Parathyroid adenoma (tissue), 2 donors: Measurements from ENCODE around the gene NPR1.
A peak's percentile ranks its signal among the peaks of the same experiment; 100 is the strongest.

Experiments
- H2AFZ ChIP-seq: fragments of 300-600 bp; sonication (generic); one replicate; pipeline ENCODE4 v1.7.0; 2017; ENCODE audit warnings: antibody characterized with exemption, mild to moderate bottlenecking
- H3K27ac ChIP-seq: fragments of 300-600 bp; sonication (generic); one replicate; pipeline ENCODE4 v1.7.0; 2017
- H3K27me3 ChIP-seq: fragments of 300-600 bp; sonication (generic); one replicate; pipeline ENCODE4 v1.7.0; 2017; ENCODE audit warnings: low read length; ENCODE audit not compliant: control insufficient read depth, insufficient read depth
- H3K36me3 ChIP-seq: fragments of 300-600 bp; sonication (generic); one replicate; pipeline ENCODE4 v1.7.0; 2017; ENCODE audit warnings: low read length; ENCODE audit not compliant: control insufficient read depth, insufficient read depth
- H3K4me1 ChIP-seq: fragments of 300-600 bp; sonication (generic); one replicate; pipeline ENCODE4 v1.7.0; 2017; ENCODE audit warnings: control low read depth
- H3K4me2 ChIP-seq: fragments of 300-600 bp; sonication (generic); one replicate; pipeline ENCODE4 v1.7.0; 2017; ENCODE audit warnings: low read length
- H3K4me3 ChIP-seq: fragments of 300-600 bp; sonication (generic); one replicate; pipeline ENCODE4 v1.7.0; 2017; ENCODE audit warnings: low read depth, low read length
- H3K79me2 ChIP-seq: fragments of 300-600 bp; sonication (generic); one replicate; pipeline ENCODE4 v1.7.0; 2017; ENCODE audit warnings: control low read depth
- H3K9ac ChIP-seq: fragments of 300-600 bp; sonication (generic); one replicate; pipeline ENCODE4 v1.7.0; 2017; ENCODE audit warnings: mild to moderate bottlenecking
- H3K9me3 ChIP-seq: fragments of 300-600 bp; sonication (generic); one replicate; pipeline ENCODE4 v1.7.0; 2017; ENCODE audit warnings: low read length; ENCODE audit not compliant: control insufficient read depth
- CTCF ChIP-seq: fragments of 300-600 bp; sonication (generic); IDR thresholded peaks from one replicate; pipeline ENCODE4 v1.7.0; 2017; ENCODE audit warnings: antibody characterized with exemption, mild to moderate bottlenecking
- donor health status: primary hyperparathyroidism.

Gene NPR1

GRCh38 chr1:153688276-153688675, 9.8 kb downstream of the NPR1 start:
- Histone ChIP-seq H3K36me3 (no peaks in the 10 kb centered on the region), H3K27ac (no peak overlapping the region), H3K9ac (no peak overlapping the region), H3K27me3 (no peaks in the 10 kb centered on the region), H2AFZ (no peak overlapping the region), H3K4me2 (no peak overlapping the region), H3K4me3 (no peak overlapping the region), H3K4me1 (no peaks in the 10 kb centered on the region), H3K9me3 (no peaks in the 10 kb centered on the region), H3K79me2 (no peaks in the 10 kb centered on the region)
- no peak for TF ChIP-seq CTCF

DNA sequence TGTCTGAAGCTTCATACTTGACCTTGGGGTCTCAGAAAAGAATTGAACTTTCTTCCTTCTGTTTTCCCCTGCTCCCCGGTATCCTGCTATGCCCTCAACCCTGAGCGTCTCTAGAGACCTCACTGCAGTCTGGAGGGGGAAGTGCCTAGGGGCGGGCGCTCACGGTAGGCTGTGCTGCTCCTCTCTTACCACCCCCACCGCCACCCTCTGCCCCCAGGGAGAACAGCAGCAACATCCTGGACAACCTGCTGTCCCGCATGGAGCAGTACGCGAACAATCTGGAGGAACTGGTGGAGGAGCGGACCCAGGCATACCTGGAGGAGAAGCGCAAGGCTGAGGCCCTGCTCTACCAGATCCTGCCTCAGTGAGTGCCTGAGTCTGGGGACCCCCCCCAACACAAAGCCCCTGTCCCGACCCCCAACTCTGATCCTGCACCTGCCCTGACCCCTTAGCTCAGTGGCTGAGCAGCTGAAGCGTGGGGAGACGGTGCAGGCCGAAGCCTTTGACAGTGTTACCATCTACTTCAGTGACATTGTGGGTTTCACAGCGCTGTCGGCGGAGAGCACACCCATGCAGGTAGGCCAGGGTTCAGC, 10.3 kb downstream of the NPR1 start:
- Histone ChIP-seq H2AFZ (no peak overlapping the region), H3K36me3 (no peaks in the 10 kb centered on the region), H3K9ac (no peak overlapping the region), H3K27ac (no peak overlapping the region), H3K4me2 (no peak overlapping the region), H3K9me3 (no peaks in the 10 kb centered on the region), H3K4me3 (no peak overlapping the region), H3K27me3 (no peaks in the 10 kb centered on the region), H3K4me1 (no peaks in the 10 kb centered on the region), H3K79me2 (no peaks in the 10 kb centered on the region)
- no peak for TF ChIP-seq CTCF

GRCh38 chr1:153693466-153693865, 15.0 kb downstream of the NPR1 start:
- Histone ChIP-seq H3K9me3 (no peaks in the 10 kb centered on the region), H3K27ac (no peak overlapping the region), H2AFZ (no peak overlapping the region), H3K27me3 (no peaks in the 10 kb centered on the region), H3K9ac (no peak overlapping the region), H3K4me3 (no peak overlapping the region), H3K36me3 (no peaks in the 10 kb centered on the region), H3K4me1 (no peaks in the 10 kb centered on the region), H3K79me2 (no peaks in the 10 kb centered on the region), H3K4me2 (no peak overlapping the region)
- no peak for TF ChIP-seq CTCF

GRCh38 chr1:153696741-153697140, 18.3 kb downstream of the NPR1 start:
- Histone ChIP-seq H3K9ac (no peak overlapping the region), H3K4me1 (no peaks in the 10 kb centered on the region), H3K36me3 (no peaks in the 10 kb centered on the region), H3K9me3 (no peaks in the 10 kb centered on the region), H2AFZ (no peak overlapping the region), H3K4me3 (no peak overlapping the region), H3K27ac (no peak overlapping the region), H3K79me2 (no peaks in the 10 kb centered on the region), H3K27me3 (no peaks in the 10 kb centered on the region), H3K4me2 (no peak overlapping the region)
- no peak for TF ChIP-seq CTCF

GRCh38 chr1:153697191-153698019, 18.9 kb downstream of the NPR1 start:
- Histone ChIP-seq H3K9ac (no peak overlapping the region), H3K27ac (peak overlapping the region; percentile 80), H3K27me3 (no peaks in the 10 kb centered on the region), H2AFZ (peak overlapping the region; percentile 38), H3K4me3 (no peak overlapping the region), H3K9me3 (no peaks in the 10 kb centered on the region), H3K36me3 (no peaks in the 10 kb centered on the region), H3K4me2 (no peak overlapping the region), H3K4me1 (no peaks in the 10 kb centered on the region), H3K79me2 (no peaks in the 10 kb centered on the region)
- no peak for TF ChIP-seq CTCF
